Measurements from ENCODE around the gene RNU6-1. TPM values are rescaled to one million over a fixed set of nuclear protein-coding genes. Genes with fewer than 3 reads are reported as not detected.

RNU6-1 gene
- polyA plus RNA-seq (2011; rRNA removed) (not detected in 2 replicates), polyA minus RNA-seq (2011; rRNA and poly(A)+ RNA removed) (under 0.01 TPM in 1 of 2 replicates, not detected in the other)

DNA sequence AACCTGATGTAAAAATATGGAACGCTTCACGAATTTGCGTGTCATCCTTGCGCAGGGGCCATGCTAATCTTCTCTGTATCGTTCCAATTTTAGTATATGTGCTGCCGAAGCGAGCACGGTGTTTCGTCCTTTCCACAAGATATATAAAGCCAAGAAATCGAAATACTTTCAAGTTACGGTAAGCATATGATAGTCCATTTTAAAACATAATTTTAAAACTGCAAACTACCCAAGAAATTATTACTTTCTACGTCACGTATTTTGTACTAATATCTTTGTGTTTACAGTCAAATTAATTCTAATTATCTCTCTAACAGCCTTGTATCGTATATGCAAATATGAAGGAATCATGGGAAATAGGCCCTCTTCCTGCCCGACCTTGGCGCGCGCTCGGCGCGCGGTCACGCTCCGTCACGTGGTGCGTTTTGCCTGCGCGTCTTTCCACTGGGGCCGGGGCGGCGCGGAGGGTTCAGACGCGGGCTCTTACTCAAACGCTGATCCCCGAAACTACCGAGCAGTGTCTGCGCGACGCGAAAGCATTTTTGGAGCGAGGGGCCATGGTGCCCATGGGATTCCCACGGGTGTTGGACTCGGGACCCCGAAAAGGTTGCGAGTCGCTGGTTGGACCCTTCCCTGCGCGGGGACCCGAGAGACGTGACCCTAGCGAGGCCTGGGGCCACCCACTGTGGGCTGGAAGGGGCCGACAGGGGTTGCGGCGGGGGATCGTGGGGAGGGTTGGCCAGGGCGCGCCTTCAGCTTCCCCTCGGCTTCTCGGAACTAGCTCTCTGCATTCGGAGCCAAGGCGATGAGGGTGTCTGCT is at the start of gene RNU6-1:
Gene RNU6-1, minus strand, starts transcription at position 117 of the 820 bp plus-strand sequence.
- CTCF ChIA-PET: interaction anchor here (1.5 to 2.0 kb wide), 4 partner anchors 23 to 383 kb away, joined by 4 to 10 read pairs (median 8); no protein-coding TSS in a partner anchor
- peak within 1 kb of the TSS; percentile 85 for H3K27ac ChIP-seq (ENCODE audit: low read depth, low read length)
- POLR2A ChIA-PET: interaction anchor here (0.6 kb wide), 1 partner anchor 13 kb away, joined by 5 read pairs; no protein-coding TSS in a partner anchor
- peaks cover 17% of the 10 kb centered on the region for H3K27me3 ChIP-seq (ENCODE audit: control insufficient read depth, insufficient read depth, low read length)
- H3K9me3 ChIP-seq (ENCODE audit: control insufficient read depth, insufficient read depth, low read length): peaks cover 3% of the 10 kb centered on the region; the same call in 1 of the 2 replicates
- TF ChIP-seq, protein P1, sequence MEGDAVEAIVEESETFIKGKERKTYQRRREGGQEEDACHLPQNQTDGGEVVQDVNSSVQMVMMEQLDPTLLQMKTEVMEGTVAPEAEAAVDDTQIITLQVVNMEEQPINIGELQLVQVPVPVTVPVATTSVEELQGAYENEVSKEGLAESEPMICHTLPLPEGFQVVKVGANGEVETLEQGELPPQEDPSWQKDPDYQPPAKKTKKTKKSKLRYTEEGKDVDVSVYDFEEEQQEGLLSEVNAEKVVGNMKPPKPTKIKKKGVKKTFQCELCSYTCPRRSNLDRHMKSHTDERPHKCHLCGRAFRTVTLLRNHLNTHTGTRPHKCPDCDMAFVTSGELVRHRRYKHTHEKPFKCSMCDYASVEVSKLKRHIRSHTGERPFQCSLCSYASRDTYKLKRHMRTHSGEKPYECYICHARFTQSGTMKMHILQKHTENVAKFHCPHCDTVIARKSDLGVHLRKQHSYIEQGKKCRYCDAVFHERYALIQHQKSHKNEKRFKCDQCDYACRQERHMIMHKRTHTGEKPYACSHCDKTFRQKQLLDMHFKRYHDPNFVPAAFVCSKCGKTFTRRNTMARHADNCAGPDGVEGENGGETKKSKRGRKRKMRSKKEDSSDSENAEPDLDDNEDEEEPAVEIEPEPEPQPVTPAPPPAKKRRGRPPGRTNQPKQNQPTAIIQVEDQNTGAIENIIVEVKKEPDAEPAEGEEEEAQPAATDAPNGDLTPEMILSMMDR (IDR thresholded peaks at IDR 0.05; ENCODE audit: low read depth, low read length): no peak
- DNase-seq (ENCODE audit: low read depth, low spot score): peak; percentile 84
- peak within 1 kb of the TSS; percentile 92 for H3K4me3 ChIP-seq (ENCODE audit: low read depth, low read length)

- no peak for DNase-seq (ENCODE audit: low read depth, low spot score)
- peaks cover 4% of the 10 kb centered on the region for H3K27me3 ChIP-seq (ENCODE audit: control insufficient read depth, insufficient read depth, low read length)
- TF ChIP-seq, protein P1 (IDR thresholded peaks at IDR 0.05; ENCODE audit: low read depth, low read length): no peak
- no peak overlapping the region for H3K27ac ChIP-seq (ENCODE audit: low read depth, low read length)
- H3K4me3 ChIP-seq (ENCODE audit: low read depth, low read length): no peak overlapping the region
- ChIA-PET POLR2A (no interaction called here), CTCF (no interaction called here)
- peaks cover 8% of the 10 kb centered on the region for H3K9me3 ChIP-seq (ENCODE audit: control insufficient read depth, insufficient read depth, low read length)
Measured at GRCh38 chr15:67887776-67888175, 47.9 kb upstream of the RNU6-1 start.

DNA sequence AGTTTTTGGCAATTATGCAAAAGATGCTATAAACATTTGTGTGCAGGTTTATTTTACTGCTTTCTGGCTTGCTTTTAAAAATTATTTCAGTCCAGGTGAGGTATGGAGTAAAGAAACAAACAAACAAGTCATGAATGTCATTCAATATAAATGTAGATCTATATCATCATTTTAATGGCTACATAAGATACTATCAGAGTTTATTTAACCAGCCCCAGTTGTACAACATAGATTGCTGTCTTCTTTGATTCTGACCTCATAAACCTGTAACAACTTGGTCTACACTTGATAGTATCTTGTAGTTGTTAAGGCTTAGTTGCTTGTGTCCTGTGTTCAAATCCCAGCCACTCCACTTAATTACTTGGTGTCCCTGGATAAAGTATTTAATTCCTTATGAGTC is 46.0 kb upstream of the RNU6-1 start:
- CTCF ChIA-PET: no interaction called here
- TF ChIP-seq, protein P1 (IDR thresholded peaks at IDR 0.05; ENCODE audit: low read depth, low read length): no peak
- Histone ChIP-seq H3K4me3 (ENCODE audit: low read depth, low read length) (no peak overlapping the region), H3K9me3 (ENCODE audit: control insufficient read depth, insufficient read depth, low read length) (peaks cover 7% of the 10 kb centered on the region), H3K27ac (ENCODE audit: low read depth, low read length) (no peak overlapping the region), H3K27me3 (ENCODE audit: control insufficient read depth, insufficient read depth, low read length) (peaks cover 4% of the 10 kb centered on the region)
- POLR2A ChIA-PET: no interaction called here
- DNase-seq (ENCODE audit: low read depth, low spot score): no peak

DNA sequence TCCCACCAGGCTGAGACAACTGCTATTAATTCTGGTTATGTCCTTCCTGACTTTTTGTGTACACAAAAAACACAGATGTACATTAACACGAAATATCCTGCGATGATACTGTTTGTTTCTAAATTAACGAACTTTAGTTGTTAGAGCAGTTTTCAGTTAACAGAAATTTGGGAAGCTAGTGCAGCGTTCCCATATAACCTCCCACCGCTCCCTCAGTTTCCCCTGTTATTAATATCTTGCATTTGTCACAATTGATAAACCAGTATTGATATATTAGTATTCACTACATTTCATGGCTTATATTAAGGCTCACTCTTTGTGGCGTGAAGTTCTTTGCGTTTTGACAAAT is 45.3 kb upstream of the RNU6-1 start:
- H3K9me3 ChIP-seq (ENCODE audit: control insufficient read depth, insufficient read depth, low read length): peaks cover under 1% of the 10 kb centered on the region
- TF ChIP-seq, protein P1 (IDR thresholded peaks at IDR 0.05; ENCODE audit: low read depth, low read length): no peak
- CTCF ChIA-PET: interaction anchor here (0.7 kb wide), 1 partner anchor 12 kb away, joined by 3 read pairs; no protein-coding TSS in a partner anchor
- peaks cover 4% of the 10 kb centered on the region for H3K27me3 ChIP-seq (ENCODE audit: control insufficient read depth, insufficient read depth, low read length)
- DNase-seq (ENCODE audit: low read depth, low spot score): no peak
- POLR2A ChIA-PET: interaction anchor here (0.6 kb wide), 1 partner anchor 386 kb away, joined by 3 read pairs; no protein-coding TSS in a partner anchor
- H3K27ac ChIP-seq (ENCODE audit: low read depth, low read length): peak overlapping the region; percentile 61
- peak overlapping the region; percentile 59 for H3K4me3 ChIP-seq (ENCODE audit: low read depth, low read length)

Measured in AG04450 (cell line).